Head of caudate nucleus (tissue), 42 donors: ENCODE measurements around the gene PAFAH1B2.

ENCODE experiments used
- DNase-seq, 42 donors: peaks; one replicate each; pipeline versions ENCODE4 v3.0.0 to v3.0.0-alpha.2; 2020 to 2021; ENCODE audit warnings: mixed read lengths in 7 of 42
- intact Hi-C: fragments of 100-400 bp; cut with DNase I; formaldehyde crosslinking; loops from one replicate; pipeline ENCODE4 v1.15.0; 2022

Gene PAFAH1B2

DNA sequence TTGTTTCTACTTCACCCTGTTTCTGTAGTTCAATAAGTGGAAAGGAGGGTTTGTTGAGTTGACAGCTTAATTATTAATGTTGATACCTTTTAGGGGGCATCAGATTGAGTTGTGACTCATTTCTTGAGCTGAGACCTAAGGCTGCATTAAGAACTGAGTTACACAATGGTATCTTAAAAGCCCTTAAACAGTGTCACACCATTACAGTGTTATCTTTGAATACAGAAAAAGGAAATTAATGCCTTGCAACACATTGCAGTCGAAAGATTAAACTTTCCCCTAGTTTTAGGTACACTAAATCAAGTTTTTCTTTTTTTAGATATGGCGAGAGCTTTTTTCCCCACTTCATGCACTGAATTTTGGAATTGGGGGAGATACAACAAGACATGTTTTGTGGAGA, 16.7 kb downstream of the PAFAH1B2 start:
- DNase-seq = no peak
- intact Hi-C loops = no loop called here

DNA sequence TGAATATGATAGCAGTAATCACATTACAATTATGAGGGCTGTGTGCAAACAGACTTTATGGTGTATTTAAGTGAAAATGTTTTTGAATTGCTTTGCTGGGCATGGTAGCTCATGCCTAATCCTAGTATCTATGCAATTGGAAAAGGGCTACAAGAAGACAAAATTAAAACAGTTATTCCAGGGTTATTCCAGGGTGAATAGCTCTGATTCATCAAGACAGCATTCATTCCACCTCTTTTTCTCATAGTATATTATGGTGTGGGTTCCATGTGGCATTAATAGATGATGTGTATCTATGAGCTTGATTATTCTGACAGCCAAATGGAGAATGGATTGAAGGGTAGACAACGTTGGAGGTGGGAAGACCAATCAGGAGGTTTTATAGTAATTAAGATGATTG, 22.4 kb downstream of the PAFAH1B2 start:
- DNase-seq = no peak
- intact Hi-C loops = no loop called here

DNA sequence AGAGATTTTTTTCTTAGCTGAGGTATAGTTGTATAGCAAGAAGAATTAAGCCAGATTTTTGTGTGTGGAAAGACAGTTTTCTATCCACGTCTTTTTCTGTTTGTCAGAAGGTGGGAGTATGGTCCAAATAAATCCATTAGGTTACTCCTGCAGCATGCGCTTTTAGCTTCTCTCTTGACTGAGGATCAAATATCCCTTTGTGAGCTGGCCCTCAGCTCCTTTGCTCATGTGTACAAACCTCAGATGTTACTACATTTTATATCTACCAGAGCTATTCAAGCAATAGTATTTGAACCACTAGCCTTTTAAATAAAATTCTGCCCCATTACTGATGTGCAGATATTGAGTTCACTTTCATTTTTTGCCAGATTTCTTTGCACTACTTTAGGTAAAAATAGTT, 25.6 kb downstream of the PAFAH1B2 start:
- intact Hi-C loops = no loop called here
- no peak for DNase-seq

DNA sequence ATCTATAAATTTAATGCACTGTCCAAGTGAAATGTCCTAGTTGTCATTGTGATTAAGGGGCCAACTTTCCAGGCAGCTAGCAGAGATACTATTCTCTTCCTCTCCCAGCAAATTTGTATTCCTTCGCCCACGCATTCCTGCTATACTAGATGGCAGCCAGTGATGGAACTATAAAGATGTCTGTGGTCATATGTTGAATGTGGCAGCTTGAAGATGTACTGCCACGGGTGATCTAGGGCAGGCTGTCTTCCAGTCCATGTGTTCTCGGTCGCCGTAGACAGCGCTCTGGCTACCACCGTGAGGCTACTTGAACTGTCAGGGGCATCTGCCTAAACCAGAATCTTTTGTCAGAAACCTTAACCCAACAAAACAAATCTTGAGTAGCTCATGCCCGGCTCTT, 26.1 kb downstream of the PAFAH1B2 start:
- peak in 2 of 42 donors; percentile 38 to 42 for DNase-seq
- intact Hi-C loops = no loop called here

DNA sequence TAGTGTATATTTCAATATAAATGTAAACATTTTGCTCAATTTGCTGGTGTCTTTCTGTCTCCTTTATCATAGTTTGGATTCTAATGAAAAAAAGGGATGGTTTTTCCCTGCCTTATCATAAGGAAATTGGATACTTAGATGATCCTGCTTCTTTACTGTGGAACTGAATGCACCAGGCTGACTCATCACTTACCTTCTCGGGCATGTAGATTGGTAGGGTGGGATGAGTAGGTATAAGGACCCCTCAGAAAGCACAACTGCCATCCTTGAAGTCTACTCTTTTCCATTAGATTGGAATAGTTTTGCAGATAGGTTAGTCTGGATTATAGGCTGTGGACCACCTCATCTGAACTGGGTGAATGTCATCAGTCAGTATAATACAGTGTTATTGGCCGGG, 26.9 kb downstream of the PAFAH1B2 start:
- peak in 1 of 42 donors; percentile 16 for DNase-seq
- intact Hi-C loops = no loop called here

DNA sequence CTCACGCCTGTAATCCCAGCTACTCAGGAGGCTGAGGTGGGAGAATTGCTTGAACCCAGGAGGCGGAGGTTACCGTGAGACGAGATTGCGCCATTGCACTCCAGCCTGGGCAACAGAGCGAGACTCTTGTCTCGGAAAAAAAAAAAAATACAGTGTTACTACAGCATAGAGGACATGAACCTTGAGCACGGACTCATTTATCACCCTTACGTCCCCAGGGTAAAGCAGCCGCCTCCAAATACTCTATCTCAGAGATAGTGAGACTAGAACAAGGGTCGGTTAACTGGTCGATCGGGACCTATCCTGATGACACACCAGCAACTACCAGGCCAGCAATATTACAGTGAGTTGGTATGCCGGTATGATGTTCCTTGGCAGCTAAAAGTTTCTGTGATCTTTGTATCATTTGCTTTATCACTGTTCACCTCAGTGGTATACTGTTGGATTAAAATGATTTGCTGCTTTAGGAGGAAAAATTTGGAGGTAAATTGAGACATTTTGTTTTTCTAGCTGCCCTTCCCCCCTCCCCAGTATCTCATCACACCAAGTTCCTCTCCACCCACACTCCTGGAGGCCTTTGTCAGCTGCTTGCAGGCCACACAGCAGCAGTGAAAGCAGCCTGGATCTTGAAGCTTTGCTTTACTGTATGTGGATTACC, 27.4 kb downstream of the PAFAH1B2 start:
- intact Hi-C loops = no loop called here
- DNase-seq = peak in 2 of 42 donors; percentile 22 to 35

DNA sequence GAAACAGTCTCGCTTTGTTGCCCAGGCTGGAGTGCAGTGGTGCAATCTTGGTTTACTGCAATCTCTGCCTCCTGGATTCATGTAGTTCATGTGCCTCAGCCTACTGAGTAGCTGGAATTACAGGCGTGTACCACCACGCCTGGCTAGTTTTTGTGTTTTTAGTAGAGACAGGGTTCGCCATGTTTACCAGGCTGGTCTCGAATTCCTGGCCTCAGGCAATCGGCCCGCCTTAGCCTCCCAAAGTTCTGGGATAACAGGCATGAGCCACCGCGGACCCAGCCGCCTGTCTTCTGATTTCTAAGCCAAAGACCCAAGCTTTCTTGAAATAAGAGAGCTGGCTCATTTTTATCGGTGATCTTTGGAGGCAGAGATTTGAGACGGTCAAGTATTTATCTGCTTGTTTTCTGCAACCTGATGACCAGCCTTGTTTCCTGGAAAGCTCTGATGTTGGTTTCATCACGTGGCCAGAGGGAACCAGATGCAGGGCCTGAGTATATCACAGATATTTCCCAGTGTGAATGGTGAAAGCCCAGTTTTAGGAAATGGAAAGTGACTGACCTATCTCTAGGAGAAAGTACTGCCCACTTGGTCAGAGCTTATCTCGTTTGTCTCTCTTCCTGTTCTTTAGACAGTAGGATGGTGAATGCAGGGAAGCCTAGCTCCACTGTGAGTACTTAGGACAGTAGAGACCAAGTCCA, 28.8 kb downstream of the PAFAH1B2 start:
- peak in 3 of 42 donors; percentile 12 to 36 (median 36) for DNase-seq
- intact Hi-C loops = no loop called here

DNA sequence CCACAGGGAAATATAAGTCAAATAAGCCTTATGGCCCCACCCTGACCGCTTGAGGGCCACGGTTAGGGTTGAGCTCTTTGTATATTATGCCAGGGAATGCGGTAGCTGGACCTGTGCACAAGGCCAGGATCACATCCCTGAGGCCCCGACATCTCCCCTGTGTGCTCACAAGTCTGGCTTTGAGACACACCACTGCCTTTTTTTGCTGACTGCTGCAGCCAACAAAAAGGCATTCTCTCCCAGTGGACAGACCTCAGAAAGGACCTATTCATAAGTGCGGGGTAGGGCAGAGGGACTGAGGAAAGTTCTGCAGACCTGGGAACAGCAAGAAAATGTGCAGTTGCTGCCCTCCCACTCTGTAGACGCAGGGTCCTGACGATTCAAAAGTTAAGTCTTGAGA, 31.0 kb downstream of the PAFAH1B2 start:
- DNase-seq = peak in 25 of 42 donors; percentile 21 to 73 (median 50)
- intact Hi-C loops = no loop called here

DNA sequence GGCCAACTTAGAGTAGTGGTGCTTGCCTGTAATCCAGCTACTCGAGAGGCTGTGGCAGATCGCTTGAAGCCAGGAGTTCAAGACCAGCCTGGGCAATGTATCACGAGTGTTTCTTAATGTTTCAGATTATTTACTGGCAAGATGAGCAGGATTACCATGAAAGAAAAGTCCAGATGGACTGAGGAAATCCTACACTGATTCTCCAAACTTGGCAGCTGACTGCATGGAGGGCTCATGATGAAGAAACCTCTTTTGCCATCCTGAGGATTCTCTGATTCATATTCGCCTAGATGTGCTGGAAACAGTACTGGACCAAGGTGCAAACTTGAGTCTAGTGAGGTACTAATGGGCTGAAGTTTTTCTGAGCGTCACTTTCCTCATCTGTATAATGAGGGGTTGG, 31.7 kb downstream of the PAFAH1B2 start:
- DNase-seq = peak in 2 of 42 donors; percentile 6 to 18
- intact Hi-C loops = no loop called here

DNA sequence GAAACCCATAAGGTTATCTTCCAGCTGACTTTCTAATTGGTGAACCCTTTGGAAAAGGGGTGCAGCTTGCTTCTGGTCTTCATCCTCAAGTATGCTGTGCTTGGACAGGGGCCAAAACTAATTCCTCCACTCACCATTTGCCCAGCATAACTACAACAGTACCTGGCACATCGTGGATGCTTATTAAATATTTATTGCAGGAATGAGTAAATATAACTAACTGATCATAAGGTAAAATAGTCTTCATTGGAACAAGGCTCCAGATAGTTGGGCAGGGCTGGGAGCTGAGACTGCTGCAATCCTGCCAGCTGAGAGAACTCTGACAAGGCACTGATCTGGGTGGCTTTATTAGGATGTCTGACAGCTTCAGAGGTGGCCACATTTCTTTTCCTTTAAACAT, 32.1 kb downstream of the PAFAH1B2 start:
- DNase-seq = peak in 1 of 42 donors; percentile 10
- intact Hi-C loops = no loop called here

DNA sequence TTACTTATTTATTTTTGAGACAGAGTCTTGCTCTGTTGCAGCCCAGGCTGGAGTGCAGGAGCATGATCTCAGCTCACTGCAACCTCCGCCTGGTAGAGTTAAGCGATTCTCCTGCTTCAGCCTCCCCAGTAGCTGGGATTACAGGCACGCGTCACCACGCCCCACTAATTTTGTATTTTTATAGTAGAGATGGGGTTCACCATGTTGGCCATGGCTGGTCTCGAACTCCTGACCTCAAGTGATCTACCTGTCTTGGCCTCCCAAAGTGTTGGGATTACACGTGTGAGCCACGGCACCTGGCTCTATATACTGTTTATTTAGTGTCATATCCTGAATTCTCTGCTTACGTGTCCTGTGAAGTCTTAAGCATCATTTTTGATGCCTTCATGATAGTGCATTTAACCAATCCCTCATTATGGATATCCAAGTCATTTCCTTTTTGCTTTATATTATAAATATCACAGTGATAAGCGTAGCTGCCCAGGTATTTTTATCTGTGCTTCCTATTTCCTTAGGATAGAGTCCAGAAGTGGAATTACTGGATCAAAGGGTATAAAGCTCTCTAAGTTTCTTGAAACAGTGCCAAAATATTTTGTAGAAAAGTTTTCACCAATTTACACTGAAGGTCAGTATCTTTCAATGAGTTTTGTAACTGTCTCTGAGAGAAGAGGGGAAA, 33.6 kb downstream of the PAFAH1B2 start:
- DNase-seq = peak in 5 of 42 donors; percentile 12 to 27 (median 16)
- intact Hi-C loops = loop anchor here (2.0 kb wide), 1 partner anchor 33 kb away; the partner anchor contains the start of gene PAFAH1B2

DNA sequence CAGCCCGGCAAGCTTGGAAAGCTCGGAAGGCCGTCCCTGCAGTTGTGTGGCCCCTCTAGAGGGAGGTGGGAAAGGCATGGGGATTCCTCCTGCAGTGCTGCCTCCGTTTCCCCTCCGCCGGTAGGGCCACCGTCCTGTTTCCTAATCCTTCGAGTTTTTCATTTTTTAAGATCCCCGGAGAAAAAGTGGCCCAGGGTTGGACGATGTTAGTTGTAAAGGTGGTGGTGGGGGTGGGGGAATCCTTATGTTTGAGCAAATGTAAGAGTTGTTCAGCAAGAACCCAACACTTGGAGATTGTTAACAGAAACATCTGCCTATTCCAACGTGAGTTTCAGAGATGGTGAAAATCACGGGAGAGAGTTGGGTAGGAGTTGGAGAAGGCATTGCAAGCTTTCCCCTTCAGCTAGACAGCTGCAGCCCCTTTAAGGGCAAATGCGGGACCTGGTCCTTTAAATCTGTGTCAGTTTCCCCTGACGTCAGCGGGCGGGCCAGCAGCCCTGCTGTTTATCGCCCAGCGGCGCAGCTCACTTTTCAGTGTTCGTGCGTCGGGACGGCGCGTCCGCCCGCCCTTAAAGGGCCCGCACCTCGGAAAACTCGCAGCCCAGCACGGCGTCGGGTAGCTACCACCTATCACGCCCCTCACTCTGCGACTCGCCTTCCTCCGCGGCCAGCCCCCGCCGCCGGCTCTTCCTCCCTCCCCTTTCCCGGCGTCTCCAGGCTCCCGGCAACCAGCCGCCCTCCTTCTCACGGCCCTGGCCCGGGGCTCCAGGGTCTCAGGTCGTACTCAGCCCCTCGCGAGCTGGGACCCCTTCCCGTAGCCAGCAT, 34.3 kb downstream of the PAFAH1B2 start, which contains the start of gene SIDT2:
TSS of gene SIDT2 (plus strand) at position 534 of the 825 bp plus-strand sequence. CDS start 521 bp downstream, outside the sequence.
- peak; percentile 93 to 98 (median 96) for DNase-seq
- intact Hi-C loops = loop anchor here (2.0 kb wide), 1 partner anchor 34 kb away; the partner anchor contains the start of gene PAFAH1B2

DNA sequence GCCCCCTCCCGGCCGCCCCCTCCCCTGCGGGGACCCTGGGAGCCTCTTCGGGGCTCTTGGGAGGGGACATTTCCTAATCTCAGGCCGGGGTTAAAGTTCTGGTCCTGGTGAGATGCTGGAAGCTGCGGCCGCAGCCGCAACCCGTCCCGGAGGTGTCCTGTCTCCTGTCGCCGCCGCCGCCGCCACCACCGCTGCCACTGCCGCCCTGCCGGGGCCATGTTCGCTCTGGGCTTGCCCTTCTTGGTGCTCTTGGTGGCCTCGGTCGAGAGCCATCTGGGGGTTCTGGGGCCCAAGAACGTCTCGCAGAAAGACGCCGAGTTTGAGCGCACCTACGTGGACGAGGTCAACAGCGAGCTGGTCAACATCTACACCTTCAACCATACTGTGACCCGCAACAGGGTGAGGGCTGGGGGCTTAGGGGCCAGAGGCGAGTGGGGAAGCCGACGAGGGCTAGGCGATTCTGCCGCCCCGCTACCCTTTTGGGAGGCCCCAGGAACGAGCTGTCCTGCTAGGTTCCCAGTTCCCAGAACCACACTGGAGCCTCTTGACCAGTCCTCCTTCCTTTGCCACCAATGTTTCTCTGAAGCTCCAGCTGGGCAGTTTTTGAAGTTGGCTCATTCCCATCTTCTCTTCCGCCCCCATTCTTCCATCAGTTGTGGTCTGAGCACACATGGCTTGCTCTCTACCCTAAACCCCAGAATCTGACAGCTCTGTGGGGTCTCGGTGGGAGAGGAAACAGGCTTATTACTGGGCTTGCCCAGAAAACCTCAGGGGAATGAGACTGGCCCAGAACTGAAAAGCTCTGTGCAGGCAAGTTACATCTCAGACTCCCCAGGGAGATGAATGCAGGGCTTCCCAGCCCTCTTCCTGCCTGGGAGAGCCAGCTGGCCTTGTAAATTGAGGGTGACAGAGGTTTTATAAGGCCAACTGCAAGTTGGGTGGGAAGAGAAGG, 35.2 kb downstream of the PAFAH1B2 start:
- intact Hi-C loops = loop anchor here (2.0 kb wide), 1 partner anchor 35 kb away; the partner anchor contains the start of gene PAFAH1B2
- peak in 33 of 42 donors; percentile 18 to 70 (median 43) for DNase-seq

DNA sequence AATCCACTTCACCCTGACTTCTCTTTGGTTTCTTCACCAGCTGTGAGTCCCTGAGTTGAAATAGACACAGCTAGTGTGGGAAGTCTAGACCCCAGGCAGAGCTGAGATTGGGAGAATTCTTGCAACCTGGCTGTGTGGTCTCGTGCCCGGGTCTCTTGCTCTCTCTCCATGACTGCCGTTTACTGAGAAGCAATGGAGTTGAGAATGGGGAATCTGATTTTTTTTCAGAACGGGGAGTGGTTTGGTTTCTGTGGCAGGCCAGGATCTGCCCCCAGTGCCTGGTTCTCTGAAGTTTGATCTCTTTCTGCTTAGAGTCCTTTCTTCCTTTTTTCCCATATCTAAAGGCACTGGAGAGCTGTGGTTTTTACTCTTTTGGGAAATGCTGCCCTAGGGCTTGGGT, 35.9 kb downstream of the PAFAH1B2 start:
- intact Hi-C loops = loop anchor here (2.0 kb wide), 1 partner anchor 47 kb away; no protein-coding TSS in a partner anchor
- peak in 6 of 42 donors; percentile 9 to 33 (median 15) for DNase-seq

DNA sequence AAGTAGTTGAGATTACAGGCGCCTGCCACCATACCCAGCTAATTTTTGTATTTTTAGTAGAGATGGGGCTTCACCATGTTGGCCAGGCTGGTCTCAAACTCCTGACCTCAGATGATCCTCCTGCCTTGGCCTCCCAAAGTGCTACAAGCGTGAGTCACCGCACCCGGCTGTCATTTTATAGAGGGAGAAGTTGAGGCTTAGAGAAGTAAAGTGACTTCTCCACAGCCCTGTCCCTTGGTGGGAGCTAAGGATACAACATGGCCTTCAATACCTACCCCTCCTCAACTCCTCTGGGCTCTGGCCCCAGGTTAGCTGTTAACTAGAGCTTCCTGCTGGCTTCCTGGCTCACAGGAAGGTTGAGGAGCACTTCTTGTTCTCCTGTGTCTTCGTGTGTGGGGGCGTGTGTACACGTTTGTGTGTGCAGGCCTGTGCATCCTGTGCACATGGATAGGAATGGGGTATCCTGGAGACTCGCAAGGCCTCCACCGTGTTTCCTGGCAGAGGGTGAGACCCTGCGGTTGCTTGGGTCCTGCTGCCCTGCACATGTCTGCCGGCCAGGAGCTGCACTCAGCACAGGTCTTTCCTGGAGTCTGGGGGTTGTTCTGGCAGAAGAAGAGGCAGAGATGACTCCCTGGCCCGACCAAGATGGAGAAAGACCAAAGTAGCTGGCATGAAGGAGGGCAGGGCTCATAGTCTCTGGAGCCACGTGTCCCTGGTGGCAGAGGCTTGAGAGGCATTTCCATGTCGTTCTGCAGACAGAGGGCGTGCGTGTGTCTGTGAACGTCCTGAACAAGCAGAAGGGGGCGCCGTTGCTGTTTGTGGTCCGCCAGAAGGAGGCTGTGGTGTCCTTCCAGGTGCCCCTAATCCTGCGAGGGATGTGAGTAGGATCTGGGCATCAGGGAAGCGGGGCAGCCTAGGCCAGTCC, 36.8 kb downstream of the PAFAH1B2 start:
- DNase-seq = peak; percentile 67 to 93 (median 84)
- intact Hi-C loops = loop anchor here (2.0 kb wide), 1 partner anchor 46 kb away; no protein-coding TSS in a partner anchor
